GM12872 (cell line): ENCODE data around the gene PUM1.

Experiments
- CTCF ChIP-seq: IDR thresholded peaks from 3 replicates; pipeline ENCODE4 v1.5.1; 2011; ENCODE audit warnings: low read depth, mild to moderate bottlenecking, low read length, moderate library complexity; ENCODE audit not compliant: insufficient read depth

PUM1 gene

GRCh38 chr1:31011719-31012118 is 53.8 kb downstream of the PUM1 start:
- no peak for TF ChIP-seq CTCF

- no peak for TF ChIP-seq CTCF
Measured at GRCh38 chr1:31010086-31010989, 55.2 kb downstream of the PUM1 start.

GRCh38 chr1:31007462-31007991 is 58.0 kb downstream of the PUM1 start:
- no peak for TF ChIP-seq CTCF

GRCh38 chr1:31006747-31007146 is 58.8 kb downstream of the PUM1 start:
- no peak for TF ChIP-seq CTCF

GRCh38 chr1:31005617-31006166 is 59.8 kb downstream of the PUM1 start:
- TF ChIP-seq CTCF: no peak

- TF ChIP-seq CTCF: no peak
Measured at GRCh38 chr1:31005198-31005597, 60.3 kb downstream of the PUM1 start.

GRCh38 chr1:31004231-31004621 is 61.3 kb downstream of the PUM1 start:
- TF ChIP-seq CTCF: no peak
